GM18951 (cell line): ENCODE data around the gene PDIK1L.

Experiments
- POLR2A ChIP-seq: IDR thresholded peaks from 4 replicates; pipeline ENCODE4 v1.6.1; 2011; ENCODE audit warnings: mild to moderate bottlenecking; ENCODE audit not compliant: insufficient read length, insufficient read depth; ENCODE audit errors: extremely low read depth
- in situ Hi-C: fragments of 300-500 bp; cut with MboI; formaldehyde crosslinking; loops from one replicate; pipeline ENCODE4 v1.12.0; 2022; ENCODE audit warnings: low sequenced_read_pairs, mixed read lengths, inconsistent platforms; ENCODE audit not compliant: unreplicated experiment

The PDIK1L gene

GRCh38 chr1:26111530-26112406 lies at the start of gene PDIK1L:
TSS of gene PDIK1L (plus strand) at chr1:26111824. CDS start at chr1:26114309, 2,485 bp downstream.
- in situ Hi-C loops: no loop called here

GRCh38 chr1:26064553-26064952 lies 47.1 kb upstream of the PDIK1L start:
- no peak for TF ChIP-seq POLR2A
- in situ Hi-C loops: no loop called here

More at GRCh38 chr1:26111530-26112406, at the start of gene PDIK1L:
- peak; percentile 67 for TF ChIP-seq POLR2A

GRCh38 chr1:26066160-26066559 lies 45.5 kb upstream of the PDIK1L start:
- TF ChIP-seq POLR2A: no peak
- in situ Hi-C loops: no loop called here

GRCh38 chr1:26066857-26067256 lies 44.8 kb upstream of the PDIK1L start:
- in situ Hi-C loops: no loop called here
- no peak for TF ChIP-seq POLR2A

- no peak for TF ChIP-seq POLR2A
- in situ Hi-C loops: no loop called here
Observed at GRCh38 chr1:26067432-26067911, 44.2 kb upstream of the PDIK1L start, which contains the start of gene TRIM63. TSS of gene TRIM63 (minus strand) at chr1:26067630. CDS start at chr1:26067494, 136 bp downstream.

GRCh38 chr1:26069941-26070295 lies 41.7 kb upstream of the PDIK1L start:
- in situ Hi-C loops: no loop called here
- TF ChIP-seq POLR2A: no peak

- no peak for TF ChIP-seq POLR2A
Observed at GRCh38 chr1:26070296-26070962, 41.2 kb upstream of the PDIK1L start.

GRCh38 chr1:26070963-26071342 lies 40.7 kb upstream of the PDIK1L start:
- in situ Hi-C loops: no loop called here
- TF ChIP-seq POLR2A: no peak

More at GRCh38 chr1:26070296-26070962, 41.2 kb upstream of the PDIK1L start:
- in situ Hi-C loops: no loop called here

GRCh38 chr1:26072305-26072704 lies 39.3 kb upstream of the PDIK1L start:
- no peak for TF ChIP-seq POLR2A
- in situ Hi-C loops: no loop called here

- TF ChIP-seq POLR2A: no peak
- in situ Hi-C loops: no loop called here
Observed at GRCh38 chr1:26075421-26076144, 36.0 kb upstream of the PDIK1L start.

GRCh38 chr1:26077524-26077923 lies 34.1 kb upstream of the PDIK1L start:
- no peak for TF ChIP-seq POLR2A
- in situ Hi-C loops: no loop called here

GRCh38 chr1:26078286-26079177 lies 33.1 kb upstream of the PDIK1L start:
- in situ Hi-C loops: no loop called here
- TF ChIP-seq POLR2A: no peak
